ENCODE data around the gene DYNC1I1. TPM values are rescaled to one million over a fixed set of nuclear protein-coding genes. Genes with fewer than 3 reads are reported as not detected.

Gene DYNC1I1
- total and polyA plus RNA-seq, 2 of the 4 experiments (the other 2 are of a cell fraction) = under 0.01 to 0.15 TPM

DNA sequence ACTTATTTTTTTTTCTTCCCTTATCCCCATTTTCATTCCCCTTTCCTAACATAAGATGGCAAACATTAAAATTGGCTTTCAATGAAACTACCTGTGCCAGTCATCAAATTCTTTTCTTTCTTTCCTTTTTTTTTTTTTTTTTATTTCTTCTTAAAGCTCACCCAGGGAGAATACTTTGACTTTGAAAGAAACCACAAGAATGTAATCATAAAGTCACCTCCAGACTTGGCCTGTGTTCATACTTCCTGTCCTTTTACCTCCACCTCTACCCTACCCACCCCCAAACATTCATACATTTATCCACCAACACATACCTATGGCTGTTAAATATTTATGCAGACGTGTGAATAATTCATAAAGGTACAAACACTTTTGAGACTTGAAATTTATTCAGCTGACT is 295.0 kb downstream of the DYNC1I1 start:
- ChIA-PET POLR2A (ENCODE audit: unreplicated experiment) (no interaction called here), CTCF (interaction anchor here (1.8 kb wide), 1 partner anchor 960 kb away, joined by 6 read pairs; no protein-coding TSS in a partner anchor)
- ATAC-seq (ENCODE audit: low read depth) = no peak
- no TSS peak for BruUV-seq (replicated peaks)
- no peaks in the 10 kb centered on the region for H3K9me1 ChIP-seq (ENCODE audit: insufficient read depth, low read length)
- H2BK20ac ChIP-seq (ENCODE audit: low read depth, low read length) = no peak overlapping the region
- no peak overlapping the region for H3K56ac ChIP-seq (ENCODE audit: extremely low read depth, insufficient read depth, low read length)
- H3K9ac ChIP-seq (ENCODE audit: low read depth, low read length) = no peak overlapping the region
- H3K36me3 ChIP-seq (ENCODE audit: control insufficient read depth, insufficient read depth, low read length) = no peaks in the 10 kb centered on the region
- no peak overlapping the region for H4K91ac ChIP-seq (ENCODE audit: insufficient read depth, low read depth, low read length)
- no peak overlapping the region for H3K4me2 ChIP-seq (ENCODE audit: low read depth, low read length)
- DNase-seq = no peak
- H3K9me3 ChIP-seq (ENCODE audit: control insufficient read depth, insufficient read depth, low read length) = no peaks in the 10 kb centered on the region
- H3K4me3 ChIP-seq (ENCODE audit: insufficient read depth, low read depth, low read length) = no peak overlapping the region
- H3K4ac ChIP-seq (ENCODE audit: low read depth, low read length) = no peak overlapping the region
- no peak overlapping the region for H3K27ac ChIP-seq (ENCODE audit: insufficient read depth, low read length)
- H3K27me3 ChIP-seq (ENCODE audit: control insufficient read depth, insufficient read depth, low read length) = peaks cover 3% of the 10 kb centered on the region; the same call in 1 of the 2 replicates
- in situ Hi-C loops (cut with MboI; ENCODE audit: low sequenced_read_pairs) = no loop called here
- H2BK15ac ChIP-seq (ENCODE audit: low read depth, low read length) = no peak overlapping the region
- H2AK9ac ChIP-seq (replicated peaks; ENCODE audit: low read depth, low read length, poor library complexity) = no peak overlapping the region
- H3K23ac ChIP-seq (ENCODE audit: low read depth, low read length) = no peak overlapping the region
- H2AFZ ChIP-seq (replicated peaks; ENCODE audit: low read length, poor library complexity) = no peak overlapping the region
- H3K79me1 ChIP-seq (ENCODE audit: low read depth in 1 of 2, low read length in 2 of 2) = no peaks in the 10 kb centered on the region
- H3K18ac ChIP-seq (ENCODE audit: low read depth, low read length) = no peak overlapping the region
- no CpG with 5 or more reads among the region's 1 CpG for WGBS, 2 experiments (ENCODE audit: extremely low coverage in 2 of 2, insufficient read length in 1 of 2)
- H2BK5ac ChIP-seq (ENCODE audit: low read depth, low read length, poor library complexity, severe bottlenecking) = no peak overlapping the region
- intact Hi-C loops (cut with micrococcal nuclease) = no loop called here
- no peaks in the 10 kb centered on the region for H4K20me1 ChIP-seq (ENCODE audit: insufficient read depth, low read length)
- TF ChIP-seq FOS (IDR thresholded peaks at IDR 0.05; ENCODE audit: low read depth, low read length) = no peak
- no peak for TF ChIP-seq MXI1 (IDR thresholded peaks at IDR 0.05; ENCODE audit: borderline replicate concordance, low read depth, low read length)
- TF ChIP-seq SMC3 (IDR thresholded peaks at IDR 0.05; ENCODE audit: low read depth, low read length) = no peak
- TF ChIP-seq CTCF (conservative IDR thresholded peaks at IDR 0.05; ENCODE audit: low read depth, low read length) = no peak
- no peak for TF ChIP-seq RFX5 (IDR thresholded peaks at IDR 0.05; ENCODE audit: low read depth, low read length)
- TF ChIP-seq MAFK (IDR thresholded peaks at IDR 0.05; ENCODE audit: low read depth, low read length) = no peak
- no peak for TF ChIP-seq RAD21 (IDR thresholded peaks at IDR 0.05; ENCODE audit: low read length)
- no peak for TF ChIP-seq USF2 (IDR thresholded peaks at IDR 0.05; ENCODE audit: low read depth, low read length)
- TF ChIP-seq CEBPB (IDR thresholded peaks at IDR 0.05; ENCODE audit: low read depth, low read length) = no peak
- no peak for TF ChIP-seq BHLHE40 (IDR thresholded peaks at IDR 0.05; ENCODE audit: low read depth, low read length)
- no peak for TF ChIP-seq MAZ (IDR thresholded peaks at IDR 0.05; ENCODE audit: borderline replicate concordance, low read depth, low read length)
- no peak for TF ChIP-seq ELK1 (IDR thresholded peaks at IDR 0.05; ENCODE audit: borderline replicate concordance, low read depth, low read length)
- TF ChIP-seq RCOR1 (IDR thresholded peaks at IDR 0.05; ENCODE audit: insufficient replicate concordance, low read length) = no peak
- TF ChIP-seq CHD1 (IDR thresholded peaks at IDR 0.05; ENCODE audit: low read depth, low read length) = no peak
- TF ChIP-seq NFE2L2 (IDR thresholded peaks at IDR 0.05; ENCODE audit: low read depth, low read length) = no peak
- TF ChIP-seq POLR2A (IDR thresholded peaks at IDR 0.05; ENCODE audit: low read depth, low read length) = no peak
- no peak overlapping the region for H2AK5ac ChIP-seq (ENCODE audit: low read depth, low read length)
- H2BK120ac ChIP-seq (ENCODE audit: low read depth, low read length) = no peak overlapping the region
- H4K8ac ChIP-seq (ENCODE audit: low read depth in 2 of 2, low read length in 2 of 2) = no peak overlapping the region
- dilution Hi-C loops (cut with HindIII; ENCODE audit: low sequenced_read_pairs, unreplicated experiment) = no loop called here
- no peak overlapping the region for H4K5ac ChIP-seq (ENCODE audit: low read depth, low read length)
- H3K14ac ChIP-seq (replicated peaks; ENCODE audit: low read depth, low read length) = no peak overlapping the region
- H3K4me1 ChIP-seq (ENCODE audit: control insufficient read depth, insufficient read depth, low read length) = no peaks in the 10 kb centered on the region
